AG08395 (cell line): ENCODE measurements around the gene SPRTN.
"Not testable (repeated sequence)": the region's sequence is repeated elsewhere in the genome, so short reads cannot be mapped to it uniquely, and the experiment has no call there.

Experiments used
- DNase-seq: peaks from one replicate; pipeline ENCODE4 v3.0.0; 2012; ENCODE audit warnings: mixed read lengths, low spot score

Gene SPRTN

DNA sequence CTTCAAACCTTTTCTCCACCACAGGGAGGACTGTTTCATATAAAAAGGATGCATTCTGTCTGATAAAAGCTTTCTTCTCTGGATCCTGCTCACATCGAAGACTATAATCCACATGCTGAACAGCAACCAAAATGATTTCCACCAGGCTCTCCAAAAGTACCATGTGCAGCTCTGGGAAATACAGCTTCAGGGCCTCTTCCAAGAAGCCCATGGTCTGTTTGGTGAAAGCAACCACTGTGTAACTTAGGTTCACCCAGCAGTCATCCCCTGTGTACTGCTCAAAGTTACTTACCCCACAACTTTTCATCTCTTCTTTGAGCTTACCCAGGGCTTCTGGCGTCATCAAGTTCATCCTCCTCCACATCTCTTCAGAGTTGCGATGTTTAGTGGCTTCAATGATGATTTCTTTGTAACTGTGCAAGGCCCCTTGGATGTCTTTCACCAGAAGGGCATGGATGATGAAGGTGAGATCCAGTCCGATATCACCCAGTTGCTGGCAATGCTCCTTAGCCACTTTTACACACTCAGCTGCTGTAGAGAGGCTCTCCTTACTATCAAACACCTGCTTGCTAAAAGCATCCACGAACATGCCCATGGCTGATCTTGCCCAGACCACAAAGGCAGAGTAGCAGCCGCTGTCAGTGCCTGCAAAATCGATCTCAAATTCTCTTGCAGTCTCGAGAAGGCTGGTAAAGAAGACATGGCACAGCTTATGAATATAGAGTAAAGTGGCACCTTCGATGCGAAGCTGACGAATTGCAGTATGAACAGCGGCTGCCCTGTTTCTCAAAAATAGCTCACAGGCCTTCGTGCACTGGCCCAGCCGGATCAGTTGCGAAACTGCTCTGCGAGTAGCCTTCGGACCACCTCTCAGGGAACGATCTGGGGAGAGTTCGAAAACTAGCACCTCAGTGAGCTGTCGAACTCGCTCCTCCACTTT is 2.2 kb upstream of the SPRTN start:
- DNase-seq = no peak

DNA sequence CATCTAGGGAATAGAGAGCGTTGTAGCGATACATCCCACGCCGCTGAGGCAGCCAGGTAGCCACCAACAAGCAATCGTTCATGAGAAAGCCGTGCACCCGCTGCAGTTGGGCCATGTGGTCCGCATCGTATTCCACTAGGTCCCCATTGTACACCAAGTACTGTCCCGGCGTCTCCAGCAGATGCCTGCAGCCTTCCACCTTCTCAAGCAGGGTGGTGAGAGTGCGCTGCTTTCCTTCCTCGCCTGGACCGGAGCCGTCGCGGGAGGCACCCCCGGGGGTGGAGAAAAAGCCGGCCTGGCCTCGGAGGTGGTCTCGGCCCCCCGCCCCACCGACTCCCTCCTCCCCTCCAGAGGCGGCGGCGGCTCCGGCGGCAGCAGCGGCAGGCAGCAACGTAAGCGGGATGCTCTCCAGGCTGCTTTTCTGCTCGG is 1.0 kb upstream of the SPRTN start:
- no peak for DNase-seq

DNA sequence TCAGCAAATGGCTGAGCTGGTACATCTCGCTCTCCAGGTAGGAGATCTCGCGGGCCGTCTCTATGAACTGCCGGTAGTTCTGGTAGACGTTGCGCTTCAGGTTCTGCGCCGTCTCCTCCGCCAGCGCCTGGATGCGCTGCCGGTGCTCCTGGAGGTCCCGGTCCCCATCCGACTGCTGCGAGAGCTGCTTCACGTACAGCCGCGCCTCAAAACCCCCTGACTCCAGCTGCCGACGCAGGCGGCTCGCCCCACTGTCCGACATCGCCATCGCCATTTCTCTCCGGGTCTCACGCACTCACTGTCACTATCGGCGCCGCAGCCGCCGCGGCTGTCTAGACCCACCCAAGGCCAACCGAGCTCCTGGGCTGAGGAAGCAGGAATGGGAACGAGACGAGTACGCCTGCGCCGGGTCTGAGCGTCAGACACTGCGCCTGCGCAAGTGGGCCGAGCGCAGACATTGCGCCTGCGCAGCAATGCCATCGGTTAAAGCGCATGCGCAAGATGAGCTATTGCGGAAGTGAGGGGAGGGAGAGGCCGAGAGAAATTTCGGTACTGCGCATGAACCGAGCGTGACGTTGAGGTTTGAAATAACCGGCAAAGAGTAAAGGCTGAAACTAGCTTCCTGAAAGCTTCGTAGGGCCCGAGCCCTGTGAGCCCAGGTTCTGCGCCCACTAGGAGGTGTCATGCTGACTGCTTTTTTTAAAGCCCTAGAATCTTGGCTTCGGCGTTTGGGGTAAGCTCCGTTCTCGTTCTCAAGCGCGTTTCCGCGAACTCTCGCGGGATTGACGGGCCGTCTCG is 422 bp upstream of the SPRTN start, which contains the start of gene EXOC8:
Gene EXOC8, minus strand, starts transcription at position 381 of the 798 bp plus-strand sequence. Its CDS starts 107 bp downstream, at position 274.
- DNase-seq = peak; percentile 99

DNA sequence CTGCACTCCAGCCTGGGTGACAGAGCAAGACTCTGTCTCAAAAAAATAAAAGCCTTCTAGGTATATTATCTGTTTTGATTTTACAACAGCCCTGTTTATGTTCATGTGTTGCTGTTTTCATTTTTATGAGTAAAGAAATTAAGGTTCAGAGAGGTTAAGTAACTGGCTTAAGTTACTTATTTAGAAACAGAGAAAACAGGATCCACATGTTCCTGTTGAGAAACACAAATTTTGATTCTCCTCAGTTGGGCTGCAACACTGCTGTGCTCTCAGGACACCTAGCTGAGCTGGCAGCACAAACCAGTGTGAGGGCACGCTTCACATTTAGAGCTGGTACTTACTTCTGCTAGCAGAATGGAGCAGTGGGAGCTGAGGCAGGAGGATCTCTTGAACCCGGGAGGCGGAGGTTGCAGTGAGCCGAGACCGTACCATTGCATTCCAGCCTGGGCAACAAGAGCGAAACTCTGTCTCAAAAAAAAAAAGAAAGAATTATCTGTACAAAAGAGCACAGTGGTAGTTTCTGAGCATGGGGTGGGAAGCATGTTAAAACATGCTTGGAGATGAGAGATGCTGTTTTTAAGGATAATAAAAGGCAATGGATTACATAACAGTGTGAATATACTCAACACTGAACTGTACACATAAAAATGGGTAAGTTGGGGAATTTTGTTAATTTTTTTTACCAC is 2.4 kb downstream of the SPRTN start:
- DNase-seq = no peak

DNA sequence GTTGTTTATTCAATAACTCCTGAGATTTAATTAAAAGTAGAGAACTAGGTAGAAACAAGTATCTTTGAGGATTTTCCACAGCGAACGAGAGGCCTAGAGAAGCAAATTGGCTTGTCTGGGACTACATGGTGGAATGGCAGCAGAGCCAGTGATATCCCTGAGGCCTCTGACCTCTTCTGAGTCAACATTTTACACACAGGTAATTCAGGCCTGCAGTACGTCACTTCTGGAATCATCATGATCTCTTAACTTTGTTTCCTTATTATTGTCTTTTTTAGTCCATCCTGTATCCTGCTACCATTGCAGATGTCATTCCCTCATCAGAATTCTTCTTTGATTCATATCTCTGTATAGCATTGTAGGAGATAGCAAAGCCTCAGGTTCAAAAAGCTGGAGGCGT is 9.9 kb downstream of the SPRTN start:
- no peak for DNase-seq

DNA sequence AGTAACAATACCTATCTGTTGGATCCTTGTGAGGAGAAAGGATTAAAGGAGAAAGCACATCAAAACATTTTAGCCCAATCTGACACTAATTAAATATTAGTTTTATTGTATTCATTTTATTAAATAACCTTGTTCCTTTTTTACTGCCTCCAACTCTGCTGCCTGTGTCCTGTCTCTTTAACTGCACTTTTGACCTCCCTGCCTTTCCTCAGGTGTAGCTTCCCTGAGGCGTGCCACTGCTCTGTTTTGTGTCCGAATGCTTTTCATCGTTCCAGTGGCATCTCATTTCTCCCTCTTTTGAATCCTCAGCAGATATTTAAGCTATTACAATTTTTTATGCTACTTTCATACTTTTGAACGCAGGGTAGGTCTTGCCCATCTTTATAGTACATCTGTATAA is 10.3 kb downstream of the SPRTN start:
- no peak for DNase-seq

DNA sequence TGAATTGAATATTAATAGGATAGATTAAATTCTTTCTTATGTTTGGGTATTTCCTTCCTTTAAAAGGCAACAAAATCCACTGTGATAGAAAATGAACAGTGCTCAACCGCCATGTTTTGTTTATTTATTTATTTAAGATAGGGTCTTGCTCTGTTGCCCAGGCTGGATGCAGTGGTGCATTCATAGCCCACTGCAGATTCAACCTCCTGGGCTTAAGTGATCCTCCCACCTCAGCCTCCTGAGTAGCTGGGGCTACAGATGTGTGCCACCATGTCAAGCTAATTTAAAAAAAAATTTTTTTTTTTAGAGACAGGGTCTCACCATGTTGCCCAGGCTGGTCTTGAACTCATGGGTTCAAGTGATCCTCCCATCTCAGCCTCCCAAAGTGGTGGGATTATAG is 10.8 kb downstream of the SPRTN start:
- not testable (repeated sequence) for DNase-seq

DNA sequence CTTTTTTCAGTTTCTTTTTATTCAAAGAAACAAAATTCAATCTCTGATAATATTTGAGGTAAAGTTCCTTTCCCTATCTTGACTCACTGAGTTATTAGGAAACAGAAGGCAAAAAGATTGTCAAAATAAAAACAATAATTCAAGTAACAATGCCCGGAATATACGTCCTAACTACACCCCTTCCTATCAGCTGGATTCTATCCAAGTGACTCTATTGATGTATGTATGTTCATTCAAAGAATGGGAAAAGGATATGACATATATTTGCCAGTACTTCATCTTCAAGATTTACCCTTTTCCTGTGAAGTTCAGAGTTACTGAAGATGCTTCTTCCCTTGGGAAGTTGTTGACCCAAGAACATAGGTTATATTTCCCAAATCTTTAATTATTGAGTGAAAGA is 13.7 kb downstream of the SPRTN start:
- DNase-seq = no peak

DNA sequence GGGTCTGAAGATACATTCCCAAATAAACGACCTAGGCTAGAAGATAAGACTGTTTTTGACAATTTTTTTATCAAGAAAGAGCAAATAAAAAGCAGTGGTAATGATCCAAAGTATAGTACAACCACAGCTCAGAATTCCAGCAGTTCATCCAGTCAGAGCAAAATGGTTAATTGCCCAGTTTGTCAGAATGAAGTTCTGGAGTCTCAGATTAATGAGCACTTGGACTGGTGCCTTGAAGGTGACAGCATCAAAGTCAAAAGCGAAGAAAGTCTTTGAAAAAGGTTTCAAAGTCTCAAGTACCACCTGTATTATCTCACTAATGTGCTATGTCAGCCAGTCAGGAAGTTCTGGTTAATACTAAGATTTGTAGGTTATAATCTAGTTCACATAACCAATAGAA is 15.0 kb downstream of the SPRTN start:
- DNase-seq = no peak

DNA sequence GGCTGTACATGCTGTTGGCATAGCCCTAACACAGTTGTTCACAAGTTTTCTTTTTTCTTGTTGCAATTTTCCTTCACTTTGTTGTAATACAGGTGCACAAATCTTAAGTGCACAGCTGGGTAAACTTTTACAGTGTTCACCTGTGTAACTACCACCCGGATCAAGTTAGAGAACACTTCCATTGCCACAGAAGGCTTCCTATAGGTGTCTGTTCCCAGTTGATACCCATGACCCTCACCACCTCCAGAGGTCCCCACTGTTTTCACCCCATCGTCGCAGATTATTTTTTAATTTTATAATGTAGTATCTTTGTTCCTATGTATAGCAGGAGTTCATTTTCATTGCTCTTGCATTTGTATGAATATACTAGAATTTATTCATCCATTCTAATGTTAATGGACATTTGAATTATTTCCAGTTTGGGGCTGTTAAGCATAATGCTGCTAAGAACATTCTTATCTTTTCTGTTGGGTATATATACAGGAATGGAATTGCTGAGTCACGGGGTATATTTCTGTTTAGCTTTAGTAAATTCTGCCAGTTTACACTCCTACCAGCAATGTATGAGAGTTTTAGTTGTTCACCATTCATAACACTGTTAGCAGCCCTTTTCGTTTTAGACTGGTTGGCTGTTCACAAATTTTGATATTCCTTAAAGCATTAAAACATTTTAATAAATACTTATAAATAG is 16.4 kb downstream of the SPRTN start:
- DNase-seq = no peak

DNA sequence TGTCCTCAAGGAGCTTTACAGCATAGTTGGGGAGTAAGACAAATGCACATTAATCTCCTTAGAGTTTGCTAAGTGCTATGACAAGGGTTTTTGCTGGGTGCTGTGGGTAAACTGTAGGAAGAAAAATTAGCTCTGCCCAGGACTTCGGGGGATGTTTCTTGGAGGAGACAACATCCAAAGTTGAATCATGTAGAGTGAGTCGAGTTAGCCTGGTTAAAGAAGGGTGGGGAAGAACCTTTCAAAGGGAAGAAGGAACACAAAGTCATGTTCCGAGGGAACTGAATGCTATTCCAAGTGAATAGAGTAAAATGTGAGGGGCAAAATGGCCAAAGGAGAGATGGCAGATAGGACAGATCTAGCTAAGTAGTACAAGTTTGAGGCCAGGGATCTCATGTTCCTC is 17.1 kb downstream of the SPRTN start:
- DNase-seq = no peak

DNA sequence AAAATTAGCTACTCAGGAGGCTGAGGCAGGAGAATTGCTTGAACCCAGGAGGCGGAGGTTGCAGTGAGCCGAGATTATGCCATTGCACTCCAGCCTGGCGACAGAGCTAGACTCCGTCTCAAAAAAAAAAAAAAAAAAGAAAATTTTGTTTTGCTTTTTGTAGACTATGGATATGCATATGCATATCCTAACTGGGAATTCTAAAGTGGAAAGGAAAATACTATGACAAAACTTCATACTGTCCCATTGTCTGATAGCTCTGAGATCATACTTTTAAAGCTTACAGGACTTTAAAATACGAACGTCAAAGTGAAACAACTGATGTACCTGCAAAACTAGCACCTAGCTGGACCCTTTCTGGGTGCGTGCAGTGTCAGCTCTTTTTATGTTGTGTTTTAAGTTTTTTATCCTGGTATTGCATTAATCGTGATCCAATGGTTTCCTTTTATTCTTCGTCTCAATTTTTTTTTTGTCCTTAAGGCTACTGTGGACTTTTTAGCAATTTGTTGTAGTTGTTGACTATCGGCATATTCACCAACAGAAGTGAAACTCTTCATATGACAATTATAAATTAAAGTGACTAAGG is 19.2 kb downstream of the SPRTN start:
- DNase-seq = no peak

DNA sequence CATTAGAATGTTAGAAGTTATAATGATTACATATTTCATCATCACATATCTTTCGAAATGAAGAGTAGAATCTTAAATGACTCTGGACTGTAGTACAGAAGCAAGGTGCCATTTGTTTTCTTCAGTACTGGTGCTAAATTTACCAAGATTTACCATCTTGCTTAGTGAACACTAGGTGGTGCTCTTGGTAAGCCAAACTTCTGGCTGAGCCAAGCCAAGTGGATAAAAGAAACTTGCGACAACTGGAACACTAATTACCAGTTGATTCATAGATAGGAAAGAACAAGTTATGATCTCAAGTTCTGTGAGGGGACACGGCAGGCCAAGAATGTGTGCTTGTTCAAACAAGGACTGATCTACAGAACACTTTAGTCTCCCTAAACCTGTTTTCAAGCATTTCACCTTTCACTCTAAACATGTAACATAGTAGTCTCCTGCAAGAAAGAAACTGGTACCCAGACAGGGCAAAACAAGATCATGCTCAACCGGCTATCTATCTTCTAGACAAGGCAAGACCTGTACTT is 19.8 kb downstream of the SPRTN start:
- DNase-seq = peak; percentile 70

DNA sequence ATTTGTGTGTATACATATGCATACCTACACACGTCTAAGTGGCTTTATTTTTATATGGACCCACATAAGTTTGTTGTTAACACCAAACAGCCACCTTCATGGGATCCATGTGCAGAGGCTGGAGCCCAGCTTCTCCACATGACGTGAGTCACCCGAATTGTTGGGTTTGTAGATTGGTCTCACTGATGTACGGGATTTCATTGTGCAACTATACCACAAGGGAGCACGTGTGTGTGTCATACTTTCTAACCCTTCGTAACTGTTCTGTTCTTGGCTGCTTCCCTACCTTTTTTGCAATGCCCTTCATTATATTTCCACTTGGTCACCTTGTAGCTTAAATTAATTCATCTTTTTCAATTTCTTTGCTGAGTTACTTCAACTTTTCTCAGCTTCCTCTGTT is 21.0 kb downstream of the SPRTN start:
- peak; percentile 88 for DNase-seq

DNA sequence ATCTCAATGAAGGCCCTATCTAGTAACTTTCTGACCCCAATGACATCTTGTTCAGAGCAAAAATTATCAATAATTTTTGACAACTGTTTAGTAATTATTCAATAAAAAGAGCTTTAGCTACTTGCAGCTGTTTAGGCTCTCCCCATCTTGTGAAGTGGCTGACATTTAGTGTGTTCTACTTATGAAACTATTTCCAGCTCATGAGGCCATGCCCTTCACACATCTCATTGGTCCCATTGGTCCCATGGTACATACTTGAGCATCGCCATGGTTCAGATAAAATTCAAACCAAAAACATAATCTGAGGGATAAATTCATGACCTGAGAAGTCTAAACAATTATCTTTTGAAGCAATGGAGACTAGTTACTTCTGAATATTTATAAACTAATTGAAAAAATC is 24.2 kb downstream of the SPRTN start:
- DNase-seq = no peak

DNA sequence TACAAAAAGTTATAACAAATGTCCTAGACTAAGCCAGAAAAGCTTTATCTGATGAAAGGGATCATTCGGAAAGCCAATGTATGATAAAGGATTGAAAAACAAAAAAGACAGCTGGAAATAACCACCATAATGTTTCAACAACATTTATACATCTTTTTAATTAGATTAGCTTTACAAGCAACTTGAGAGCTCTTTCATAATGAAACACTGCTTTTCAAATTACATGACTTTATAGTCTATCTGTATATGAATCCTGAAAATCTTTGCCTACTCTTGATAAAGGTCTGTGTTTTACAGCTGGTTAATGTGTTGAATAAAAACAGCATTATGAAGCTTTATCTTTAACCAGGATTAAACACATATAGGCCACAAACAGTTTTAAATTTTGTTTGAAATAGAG is 25.5 kb downstream of the SPRTN start:
- no peak for DNase-seq

DNA sequence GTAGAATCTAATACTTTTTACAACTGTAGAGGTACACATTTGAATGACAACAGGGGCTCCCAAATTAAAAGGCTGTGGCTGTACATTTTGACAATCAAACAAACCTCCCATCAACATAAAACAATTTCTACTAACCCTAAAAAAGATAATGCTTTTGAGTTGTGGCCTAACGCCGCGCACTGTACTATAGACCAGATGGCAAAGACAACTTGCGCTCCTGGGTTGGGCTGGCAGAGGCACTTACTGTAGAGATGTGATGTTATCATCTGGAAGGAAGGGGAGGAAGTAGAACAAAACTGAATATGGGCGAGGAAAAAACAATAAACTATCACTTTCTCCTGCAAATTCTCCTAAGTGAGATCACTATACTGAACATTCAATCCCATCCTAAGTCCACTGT is 26.1 kb downstream of the SPRTN start:
- DNase-seq = no peak

DNA sequence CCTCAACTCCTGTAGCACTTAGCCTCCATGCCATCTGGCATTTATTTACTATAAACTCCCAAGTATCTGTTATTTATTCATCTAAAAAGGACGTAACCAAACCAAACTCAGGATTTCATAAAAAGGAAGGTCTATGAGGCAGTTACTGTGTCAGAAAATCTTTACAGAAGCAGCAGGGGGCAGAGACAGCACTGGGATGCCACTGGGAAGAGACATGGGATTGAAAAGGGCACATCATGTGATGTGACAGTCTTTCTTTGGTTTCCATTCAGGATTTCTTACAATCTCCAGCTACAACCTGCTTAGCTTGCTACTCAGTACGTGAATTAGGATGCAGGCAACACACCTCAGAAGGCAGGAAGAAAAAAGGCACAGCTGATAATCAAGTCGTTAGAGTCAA is 31.2 kb downstream of the SPRTN start:
- no peak for DNase-seq

DNA sequence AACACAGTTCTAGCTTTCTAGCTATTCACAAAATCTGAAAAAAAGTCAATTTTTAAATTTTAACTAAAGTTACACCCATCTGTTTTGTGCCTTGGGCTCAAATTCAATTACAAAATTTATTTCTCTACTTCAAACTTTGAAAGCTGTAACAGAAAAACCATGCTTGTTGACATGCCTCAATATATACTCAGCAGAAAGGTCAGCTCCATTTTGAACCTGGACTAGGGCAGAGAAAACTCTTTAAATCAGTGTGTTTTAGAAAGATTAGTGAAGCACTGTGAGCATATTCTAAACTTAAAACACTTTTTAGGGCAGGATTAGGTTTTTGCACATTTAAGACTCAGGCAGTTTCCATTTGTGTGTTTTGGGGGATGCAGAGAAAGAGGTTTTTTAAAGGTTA is 34.4 kb downstream of the SPRTN start:
- DNase-seq = no peak

DNA sequence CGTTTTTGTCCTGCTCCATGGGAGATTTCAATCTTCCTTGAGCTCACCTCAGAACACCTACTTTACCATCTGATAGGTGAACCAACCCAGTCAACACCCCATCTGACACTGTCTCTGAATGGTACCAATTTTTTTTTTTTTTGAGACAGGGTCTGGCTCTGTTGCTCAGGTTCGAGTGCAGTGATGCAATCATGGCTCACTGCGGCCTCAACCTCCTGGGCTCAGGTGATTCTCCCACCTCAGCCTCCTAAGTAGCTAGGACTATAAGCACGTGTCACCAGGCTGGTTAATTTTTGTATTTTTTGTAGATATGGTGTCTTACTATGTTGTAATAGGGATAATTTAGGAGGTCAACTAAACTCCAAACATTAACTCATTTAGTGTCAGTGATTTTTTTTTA is 36.3 kb downstream of the SPRTN start:
- DNase-seq = no peak

DNA sequence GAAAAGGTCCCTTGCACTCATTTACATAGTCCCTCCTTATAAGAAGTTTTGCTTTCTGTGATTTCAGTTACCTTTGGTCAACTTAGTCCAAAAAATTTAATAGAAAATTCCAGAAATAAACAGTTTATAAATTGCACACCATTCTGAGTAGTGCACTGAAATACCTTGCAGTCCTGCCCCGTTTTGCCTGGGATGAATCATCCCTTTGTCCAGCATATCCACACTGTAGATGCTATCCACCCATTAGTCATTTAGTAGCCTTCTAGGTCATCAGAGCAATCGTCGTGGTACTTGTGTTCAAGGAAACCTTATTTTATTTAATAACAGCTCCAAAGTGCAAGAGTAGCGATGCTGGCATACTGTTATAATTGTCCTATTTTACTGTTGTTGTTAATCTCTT is 38.0 kb downstream of the SPRTN start:
- DNase-seq = no peak
